CD4-positive, alpha-beta memory T cell (primary cell): Measurements from ENCODE around the gene FER1L5. TPM values are rescaled to one million over a fixed set of nuclear protein-coding genes. Genes with fewer than 3 reads are reported as not detected.

ENCODE experiments used
- CTCF ChIA-PET: fragments of 350-600 bp; sonication (Branson Sonifier 250); formaldehyde crosslinking; loops from one replicate; lab custom pipeline; 2021; ENCODE audit warnings: inconsistent platforms; ENCODE audit not compliant: partially characterized antibody; lab: Charles Lee
- POLR2A ChIA-PET: fragments of 350-600 bp; sonication (Branson Sonifier 250); formaldehyde crosslinking; loops from one replicate; lab custom pipeline; 2021; ENCODE audit not compliant: partially characterized antibody; lab: Charles Lee
- DNase-seq, 5 donors: peaks; one replicate each; pipeline versions ENCODE4 v3.0.0 to v3.0.0-alpha.2; 2020 to 2022; ENCODE audit warnings: mixed read lengths in 1 of 5
- H3K27ac ChIP-seq: one replicate; pipeline ENCODE4 v1.7.0; 2013; ENCODE audit warnings: low read depth, low read length
- H3K27me3 ChIP-seq: 2 replicates; pipeline ENCODE4 v1.7.0; 2013; ENCODE audit warnings: mild to moderate bottlenecking, low read length, moderate library complexity; ENCODE audit not compliant: insufficient read depth
- H3K36me3 ChIP-seq: 2 replicates; pipeline ENCODE4 v1.7.0; 2013; ENCODE audit warnings: mild to moderate bottlenecking, low read length, moderate library complexity; ENCODE audit not compliant: insufficient read depth
- H3K4me1 ChIP-seq: 2 replicates; pipeline ENCODE4 v1.7.0; 2013; ENCODE audit warnings: mild to moderate bottlenecking, low read length, moderate library complexity; ENCODE audit not compliant: insufficient read depth
- H3K4me3 ChIP-seq, 2 donors: one replicate each; pipeline ENCODE4 v1.7.0; 2013; ENCODE audit warnings: low read length in 2 of 2, mild to moderate bottlenecking in 1 of 2
- H3K9me3 ChIP-seq, 2 donors: one replicate each; pipeline ENCODE4 v1.7.0; 2013; ENCODE audit warnings: low read length in 2 of 2, control low read depth in 1 of 2; ENCODE audit not compliant: control insufficient read depth in 1 of 2
- H3K27ac Mint-ChIP-seq, 7 donors: one replicate each; pipeline ENCODE4 v1.8.0; 2020 to 2021; ENCODE audit warnings: mixed read lengths in 7 of 7, mild to moderate bottlenecking in 6 of 7, inconsistent platforms in 3 of 7, moderate library complexity in 3 of 7
- H3K27me3 Mint-ChIP-seq, 2 donors: one replicate each; pipeline ENCODE4 v1.8.0; 2020 to 2021; ENCODE audit warnings: mixed read lengths in 2 of 2
- H3K36me3 Mint-ChIP-seq, 2 donors: one replicate each; pipeline ENCODE4 v1.8.0; 2020 to 2021; ENCODE audit warnings: mixed read lengths in 2 of 2, inconsistent platforms in 1 of 2, mild to moderate bottlenecking in 1 of 2
- H3K4me1 Mint-ChIP-seq, 4 donors: one replicate each; pipeline ENCODE4 v1.8.0; 2020 to 2021; ENCODE audit warnings: mixed read lengths in 4 of 4, mild to moderate bottlenecking in 1 of 4
- H3K4me3 Mint-ChIP-seq, 8 donors: one replicate each; pipeline ENCODE4 v1.8.0; 2020 to 2021; ENCODE audit warnings: mixed read lengths in 8 of 8, mild to moderate bottlenecking in 7 of 8, moderate library complexity in 6 of 8, inconsistent platforms in 3 of 8
- H3K9me3 Mint-ChIP-seq, 8 donors: one replicate each; pipeline ENCODE4 v1.8.0; 2020 to 2021; ENCODE audit warnings: mixed read lengths in 8 of 8, mild to moderate bottlenecking in 5 of 8, inconsistent platforms in 3 of 8, moderate library complexity in 1 of 8
- intact Hi-C: fragments of 100-400 bp; cut with micrococcal nuclease; formaldehyde crosslinking; loops from one replicate; pipeline ENCODE4 v1.15.1; 2023
- polyA plus RNA-seq, 2 donors: library from polyadenylated mRNA; unstranded; fragments of 300-500 nt; fragmentation: Illumina TruSeq; gene quantifications; one replicate each; pipeline ENCODE4 v1.2.3, GENCODE V29; 2021
- total RNA-seq, 2 experiments: library from RNA; stranded (reverse); gene quantifications; one replicate each; pipeline ENCODE4 v1.2.3, GENCODE V29; 2021

The FER1L5 gene
- total and polyA plus RNA-seq, 4 experiments from 2014 or later, result not detected

DNA sequence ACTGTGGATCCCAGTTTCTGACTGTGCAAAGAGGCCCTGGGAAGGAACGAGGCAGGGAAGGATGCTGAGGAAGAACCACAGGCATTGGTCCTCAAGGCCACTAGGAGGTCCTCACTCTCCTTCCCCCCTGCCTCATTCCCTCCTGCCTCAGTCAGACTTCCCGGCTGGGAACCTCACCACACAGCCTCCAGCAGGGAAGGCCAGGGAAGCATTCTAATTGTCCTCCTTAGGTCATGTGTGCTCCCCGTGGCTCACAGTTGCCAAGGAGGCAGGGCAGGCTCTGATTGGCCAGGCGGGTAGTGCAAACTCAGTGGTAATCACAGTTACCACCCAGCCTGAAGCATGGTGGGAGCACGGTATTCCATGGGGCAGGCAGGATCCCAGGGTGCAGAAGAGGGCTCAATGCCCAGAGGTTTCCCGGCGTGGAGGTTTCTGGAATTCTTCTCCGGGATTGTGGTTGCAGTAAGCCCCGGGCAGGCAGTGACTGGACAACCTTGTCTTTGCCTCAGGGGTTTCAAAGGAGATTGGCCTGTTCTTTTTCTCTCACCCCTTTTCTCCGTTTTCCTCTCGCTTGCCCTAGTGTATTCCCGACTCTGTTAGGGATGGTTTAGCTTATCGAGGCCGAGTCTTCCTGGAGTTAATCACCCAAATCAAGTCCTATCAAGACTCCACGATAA, 27.1 kb downstream of the FER1L5 start:
- no peaks in the 10 kb centered on the region for H3K27me3 ChIP-seq
- Mint-ChIP-seq H3K4me1 (peaks cover 0 to 4% (median under 1%) of the 10 kb centered on the region in 4 donors), H3K4me3 (no peak overlapping the region), H3K9me3 (peaks cover 0 to 2% (median 0%) of the 10 kb centered on the region in 8 donors), H3K36me3 (no peaks in the 10 kb centered on the region), H3K27ac (no peak overlapping the region), H3K27me3 (no peaks in the 10 kb centered on the region)
- no peaks in the 10 kb centered on the region for H3K36me3 ChIP-seq
- no peak overlapping the region for H3K4me3 ChIP-seq
- ChIA-PET CTCF (no interaction called here), POLR2A (no interaction called here)
- intact Hi-C loops, result no loop called here
- no peak for DNase-seq
- H3K27ac ChIP-seq, result no peak overlapping the region
- H3K4me1 ChIP-seq, result no peaks in the 10 kb centered on the region
- H3K9me3 ChIP-seq, result no peaks in the 10 kb centered on the region

DNA sequence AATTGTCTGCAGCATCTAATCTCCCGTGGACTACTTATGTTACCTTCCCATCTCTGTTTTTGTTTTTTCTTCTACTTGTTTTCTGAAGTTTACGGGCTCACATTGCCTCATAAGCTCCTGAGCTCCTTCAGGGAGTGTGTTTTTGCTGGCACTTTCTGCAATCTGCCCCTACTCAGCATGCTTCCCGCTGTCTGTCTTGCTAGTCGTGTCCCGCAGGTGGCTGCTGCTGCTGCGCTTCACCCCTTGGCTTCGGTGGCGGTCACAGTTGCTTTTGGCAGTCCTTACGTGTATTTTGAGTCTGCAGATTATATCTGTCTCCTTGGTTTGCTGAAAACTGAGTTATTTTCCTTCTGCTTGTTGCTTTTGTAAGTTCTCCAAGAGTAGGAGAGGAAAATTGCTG, 37.3 kb downstream of the FER1L5 start:
- Mint-ChIP-seq H3K4me3 (no peak overlapping the region), H3K9me3 (no peaks in the 10 kb centered on the region), H3K36me3 (no peaks in the 10 kb centered on the region), H3K4me1 (no peaks in the 10 kb centered on the region), H3K27me3 (peaks cover 5 to 9% of the 10 kb centered on the region in 2 donors), H3K27ac (peak overlapping the region in 1 of 7 donors; percentile 0)
- Histone ChIP-seq H3K4me1 (no peaks in the 10 kb centered on the region), H3K36me3 (no peaks in the 10 kb centered on the region), H3K27me3 (no peaks in the 10 kb centered on the region), H3K4me3 (no peak overlapping the region), H3K9me3 (no peaks in the 10 kb centered on the region), H3K27ac (no peak overlapping the region)
- no peak for DNase-seq
- intact Hi-C loops, result no loop called here
- CTCF ChIA-PET, result no interaction called here
- POLR2A ChIA-PET, result no interaction called here

DNA sequence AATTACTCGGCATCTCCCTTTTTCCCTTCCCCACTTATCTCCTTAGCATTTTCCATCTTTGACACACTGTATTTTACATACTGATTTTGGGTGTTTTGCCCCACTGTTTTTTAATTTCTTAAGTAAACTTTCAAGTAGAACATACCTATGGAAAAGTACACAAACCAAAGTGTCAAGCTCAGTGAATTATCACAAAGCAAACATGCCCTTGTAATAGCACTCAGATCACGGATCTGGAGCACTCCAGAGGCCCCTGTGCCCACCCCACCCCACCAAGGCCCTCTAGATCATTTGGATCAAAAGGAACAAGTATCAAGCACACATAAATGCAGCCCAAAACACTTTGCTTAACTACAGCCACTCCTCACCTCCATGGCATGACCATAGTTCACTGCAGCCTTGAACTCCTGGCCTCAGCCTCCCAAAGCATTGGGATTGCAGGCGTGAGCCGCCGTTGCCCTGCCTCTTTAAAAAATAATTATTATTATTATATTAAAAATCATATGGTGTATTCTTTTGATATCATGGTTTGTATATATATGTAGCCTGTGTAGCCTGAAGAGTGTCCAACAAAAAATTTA, 38.1 kb downstream of the FER1L5 start:
- Histone ChIP-seq H3K36me3 (no peaks in the 10 kb centered on the region), H3K4me1 (no peaks in the 10 kb centered on the region), H3K27ac (no peak overlapping the region), H3K4me3 (no peak overlapping the region), H3K9me3 (no peaks in the 10 kb centered on the region), H3K27me3 (no peaks in the 10 kb centered on the region)
- no peaks in the 10 kb centered on the region for H3K36me3 Mint-ChIP-seq
- ChIA-PET CTCF (no interaction called here), POLR2A (no interaction called here)
- no peaks in the 10 kb centered on the region for H3K4me1 Mint-ChIP-seq
- DNase-seq, result no peak
- H3K9me3 Mint-ChIP-seq, result no peaks in the 10 kb centered on the region
- H3K4me3 Mint-ChIP-seq, result no peak overlapping the region
- intact Hi-C loops, result no loop called here
- no peak overlapping the region for H3K27ac Mint-ChIP-seq
- peaks cover 5 to 9% of the 10 kb centered on the region in 2 donors for H3K27me3 Mint-ChIP-seq

DNA sequence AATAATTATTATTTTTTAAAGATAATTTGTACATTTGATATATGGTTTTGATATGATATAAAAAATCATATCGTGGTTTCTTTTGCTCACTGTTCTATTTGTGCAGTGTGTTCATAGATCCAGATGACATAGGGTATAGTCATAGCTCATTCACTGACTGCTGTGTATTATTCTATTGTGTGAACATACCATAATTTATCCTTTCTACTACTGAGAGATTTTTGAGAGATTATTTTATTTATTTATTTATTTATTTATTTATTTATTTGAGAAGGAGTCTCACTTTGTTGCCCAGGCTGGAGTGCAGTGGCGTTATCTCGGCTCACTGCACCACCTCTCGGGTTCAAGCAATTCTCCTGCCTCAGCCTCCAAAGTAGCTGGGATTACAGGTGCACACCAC, 39.0 kb downstream of the FER1L5 start:
- CTCF ChIA-PET, result no interaction called here
- H3K4me3 Mint-ChIP-seq, result no peak overlapping the region
- Histone ChIP-seq H3K9me3 (no peaks in the 10 kb centered on the region), H3K4me3 (no peak overlapping the region), H3K4me1 (no peaks in the 10 kb centered on the region), H3K27ac (no peak overlapping the region), H3K36me3 (no peaks in the 10 kb centered on the region), H3K27me3 (no peaks in the 10 kb centered on the region)
- H3K27me3 Mint-ChIP-seq, result peaks cover 5 to 9% of the 10 kb centered on the region in 2 donors
- no peaks in the 10 kb centered on the region for H3K9me3 Mint-ChIP-seq
- H3K27ac Mint-ChIP-seq, result no peak overlapping the region
- H3K4me1 Mint-ChIP-seq, result no peaks in the 10 kb centered on the region
- intact Hi-C loops, result no loop called here
- no peak for DNase-seq
- POLR2A ChIA-PET, result no interaction called here
- no peaks in the 10 kb centered on the region for H3K36me3 Mint-ChIP-seq

DNA sequence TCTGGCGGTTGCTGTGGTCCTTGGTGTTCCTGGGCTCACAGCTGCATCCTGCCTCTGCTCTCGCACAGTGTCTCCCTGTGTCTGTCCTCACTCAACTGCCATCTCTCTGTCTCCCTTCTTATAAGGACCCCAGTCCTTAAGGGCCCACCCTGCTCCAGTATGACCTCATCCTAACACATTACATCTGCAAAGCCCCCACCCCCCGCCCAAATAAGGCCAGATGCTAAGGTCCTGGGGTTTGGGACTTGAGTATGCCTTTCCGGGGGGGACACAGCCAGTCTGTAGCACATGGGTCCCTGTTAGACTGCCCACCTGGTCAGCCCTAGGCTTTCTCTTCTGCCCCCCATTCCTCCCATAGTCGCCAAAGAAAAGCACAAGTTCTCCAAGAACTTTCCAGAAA, 40.7 kb downstream of the FER1L5 start:
- Mint-ChIP-seq H3K4me3 (no peak overlapping the region), H3K9me3 (no peaks in the 10 kb centered on the region), H3K4me1 (no peaks in the 10 kb centered on the region), H3K27me3 (peaks cover 5 to 9% of the 10 kb centered on the region in 2 donors), H3K27ac (no peak overlapping the region), H3K36me3 (no peaks in the 10 kb centered on the region)
- H3K4me3 ChIP-seq, result no peak overlapping the region
- POLR2A ChIA-PET, result no interaction called here
- no peaks in the 10 kb centered on the region for H3K9me3 ChIP-seq
- H3K4me1 ChIP-seq, result no peaks in the 10 kb centered on the region
- DNase-seq, result no peak
- no peaks in the 10 kb centered on the region for H3K27me3 ChIP-seq
- no peaks in the 10 kb centered on the region for H3K36me3 ChIP-seq
- intact Hi-C loops, result no loop called here
- CTCF ChIA-PET, result no interaction called here
- H3K27ac ChIP-seq, result no peak overlapping the region

DNA sequence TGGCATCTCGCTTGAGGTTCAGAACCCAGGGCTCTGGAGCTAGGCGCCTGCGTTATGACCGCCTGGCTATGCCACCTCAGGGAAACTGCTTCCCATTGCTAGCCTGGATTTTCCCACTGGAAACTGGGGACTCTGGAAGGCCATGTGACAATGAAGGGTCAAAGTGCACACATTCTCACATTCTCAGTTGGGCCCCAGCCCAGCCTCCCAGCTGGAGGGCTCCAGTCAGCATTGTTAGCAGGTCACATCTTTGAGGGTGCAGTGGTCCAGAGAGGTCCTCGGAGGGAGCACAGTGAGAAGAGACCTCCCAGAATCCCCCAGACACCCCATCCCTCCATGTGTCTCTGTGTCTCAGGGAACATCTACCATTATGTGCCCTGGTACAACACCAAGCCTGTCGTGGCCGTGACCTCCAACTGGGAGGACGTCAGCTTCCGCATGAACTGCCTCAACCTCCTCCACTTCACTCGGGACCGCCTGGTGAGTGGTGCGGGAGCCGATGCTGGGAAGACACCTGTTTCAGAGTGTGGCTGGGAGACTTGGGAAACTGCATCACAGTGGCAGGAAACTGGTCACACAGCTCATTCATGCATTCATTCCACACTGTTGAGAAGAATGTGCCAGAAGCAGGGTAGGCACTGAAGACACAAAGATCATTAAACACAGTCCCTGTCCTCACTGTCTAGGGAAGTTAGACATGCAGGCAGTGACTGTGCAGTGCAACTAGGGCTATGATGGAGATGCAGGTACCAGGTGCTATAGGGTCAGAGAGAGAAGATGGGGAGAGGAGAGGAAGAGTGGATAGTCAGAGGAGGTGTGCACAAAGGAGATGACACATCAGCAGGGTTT, 41.6 kb downstream of the FER1L5 start:
- H3K9me3 Mint-ChIP-seq, result no peaks in the 10 kb centered on the region
- Histone ChIP-seq H3K36me3 (no peaks in the 10 kb centered on the region), H3K4me1 (no peaks in the 10 kb centered on the region), H3K27ac (no peak overlapping the region), H3K9me3 (no peaks in the 10 kb centered on the region), H3K4me3 (no peak overlapping the region), H3K27me3 (no peaks in the 10 kb centered on the region)
- intact Hi-C loops, result no loop called here
- H3K4me1 Mint-ChIP-seq, result no peaks in the 10 kb centered on the region
- peak overlapping the region in 1 of 7 donors; percentile 3 for H3K27ac Mint-ChIP-seq
- CTCF ChIA-PET, result no interaction called here
- H3K27me3 Mint-ChIP-seq, result peaks cover 4 to 9% of the 10 kb centered on the region in 2 donors
- no peak for DNase-seq
- POLR2A ChIA-PET, result no interaction called here
- no peak overlapping the region for H3K4me3 Mint-ChIP-seq
- H3K36me3 Mint-ChIP-seq, result no peaks in the 10 kb centered on the region

DNA sequence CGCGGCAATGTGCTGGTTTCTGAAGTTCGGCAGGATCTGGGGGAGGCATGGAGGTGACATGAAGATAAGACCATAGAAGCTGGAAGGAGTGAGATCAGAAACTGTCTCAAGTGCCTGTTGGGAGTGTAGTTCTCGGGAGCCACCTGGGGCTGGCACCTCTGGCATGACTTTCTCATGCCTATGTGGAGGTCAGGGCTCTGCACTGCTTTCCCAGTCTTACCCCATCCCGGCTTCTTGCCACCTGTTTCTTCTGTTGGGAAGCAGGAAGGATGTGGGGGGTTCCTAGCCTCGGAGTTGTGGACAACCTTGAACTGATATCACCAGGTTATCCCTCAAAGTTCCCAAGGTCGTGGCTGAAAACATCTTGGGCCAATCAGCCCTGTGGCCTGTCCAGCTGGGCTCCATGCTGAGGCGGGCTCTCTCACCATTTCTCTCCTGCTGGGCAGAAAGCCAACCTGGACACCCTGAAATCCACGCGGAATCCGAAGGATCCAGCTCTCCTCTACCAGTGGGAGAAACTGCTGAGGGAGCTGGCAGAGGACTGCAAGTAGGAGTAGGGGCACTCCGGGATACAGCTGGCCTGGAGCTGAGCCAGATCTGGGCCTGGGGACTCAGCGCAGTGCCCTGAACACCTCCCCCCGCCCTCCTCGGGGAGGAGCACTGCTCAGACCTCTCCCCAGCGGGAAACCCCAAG, 42.5 kb downstream of the FER1L5 start:
- ChIA-PET POLR2A (no interaction called here), CTCF (no interaction called here)
- no peaks in the 10 kb centered on the region for H3K36me3 Mint-ChIP-seq
- H3K4me1 Mint-ChIP-seq, result no peaks in the 10 kb centered on the region
- Histone ChIP-seq H3K27ac (no peak overlapping the region), H3K9me3 (no peaks in the 10 kb centered on the region), H3K4me3 (no peak overlapping the region), H3K27me3 (no peaks in the 10 kb centered on the region), H3K36me3 (no peaks in the 10 kb centered on the region), H3K4me1 (no peaks in the 10 kb centered on the region)
- peaks cover 0 to 9% of the 10 kb centered on the region in 2 donors for H3K27me3 Mint-ChIP-seq
- no peak overlapping the region for H3K27ac Mint-ChIP-seq
- DNase-seq, result no peak
- no peak overlapping the region for H3K4me3 Mint-ChIP-seq
- H3K9me3 Mint-ChIP-seq, result no peaks in the 10 kb centered on the region
- intact Hi-C loops, result no loop called here
